T-helper 2 cell treated with Interferon-gamma antibody and Interleukin-4, amounts not matched to agents 5 μg/mL and 100 μg/mL, for 36 hours (primary cell): ENCODE results near the gene DENND1B.

Experiments used
- DNase-seq: peaks from one replicate; pipeline ENCODE4 v3.0.0; 2021; ENCODE audit warnings: low spot score
- H3K27ac Mint-ChIP-seq: one replicate; pipeline ENCODE4 v1.8.0; 2021; ENCODE audit warnings: mild to moderate bottlenecking, mixed read lengths
- H3K27me3 Mint-ChIP-seq: one replicate; pipeline ENCODE4 v1.8.0; 2021; ENCODE audit warnings: low read depth, mixed read lengths
- H3K36me3 Mint-ChIP-seq: one replicate; pipeline ENCODE4 v1.8.0; 2021; ENCODE audit warnings: low read depth, mixed read lengths
- H3K4me1 Mint-ChIP-seq: one replicate; pipeline ENCODE4 v1.8.0; 2021; ENCODE audit warnings: low read depth, mixed read lengths
- H3K4me3 Mint-ChIP-seq: one replicate; pipeline ENCODE4 v1.8.0; 2022; ENCODE audit warnings: mild to moderate bottlenecking, moderate library complexity, mixed read lengths
- H3K9me3 Mint-ChIP-seq: one replicate; pipeline ENCODE4 v1.8.0; 2021; ENCODE audit warnings: mixed read lengths

DENND1B gene

GRCh38 chr1:197775282-197776262 lies at the start of gene DENND1B:
Gene DENND1B, minus strand, starts transcription at chr1:197775480. Its CDS starts 325 bp downstream, at chr1:197775155.
- Mint-ChIP-seq H3K9me3 (peaks cover 9% of the 10 kb centered on the region), H3K27ac (peak within 1 kb of the TSS; percentile 99), H3K36me3 (peaks cover 31% of the 10 kb centered on the region), H3K4me3 (peak within 1 kb of the TSS; percentile 89), H3K4me1 (peaks cover 60% of the 10 kb centered on the region), H3K27me3 (no peaks in the 10 kb centered on the region)
- peak; percentile 86 for DNase-seq

GRCh38 chr1:197814306-197814705 lies 39.0 kb upstream of the DENND1B start:
- no peak overlapping the region for H3K27ac Mint-ChIP-seq
- no peaks in the 10 kb centered on the region for H3K4me1 Mint-ChIP-seq
- no peak for DNase-seq
- H3K36me3 Mint-ChIP-seq = no peaks in the 10 kb centered on the region
- no peak overlapping the region for H3K4me3 Mint-ChIP-seq
- H3K27me3 Mint-ChIP-seq = peaks cover 4% of the 10 kb centered on the region
- H3K9me3 Mint-ChIP-seq = peaks cover 4% of the 10 kb centered on the region

- H3K27me3 Mint-ChIP-seq = peaks cover 7% of the 10 kb centered on the region
- H3K4me1 Mint-ChIP-seq = peaks cover 1% of the 10 kb centered on the region
- peaks cover 4% of the 10 kb centered on the region for H3K9me3 Mint-ChIP-seq
Measured at GRCh38 chr1:197813741-197814140, 38.5 kb upstream of the DENND1B start.

GRCh38 chr1:197811769-197812168 lies 36.5 kb upstream of the DENND1B start:
- Mint-ChIP-seq H3K27me3 (peaks cover 9% of the 10 kb centered on the region), H3K36me3 (no peaks in the 10 kb centered on the region), H3K9me3 (peaks cover 4% of the 10 kb centered on the region), H3K4me1 (peaks cover 12% of the 10 kb centered on the region), H3K27ac (no peak overlapping the region), H3K4me3 (no peak overlapping the region)
- no peak for DNase-seq

More at GRCh38 chr1:197813741-197814140, 38.5 kb upstream of the DENND1B start:
- H3K27ac Mint-ChIP-seq = no peak overlapping the region
- no peaks in the 10 kb centered on the region for H3K36me3 Mint-ChIP-seq
- H3K4me3 Mint-ChIP-seq = no peak overlapping the region
- no peak for DNase-seq

- DNase-seq = no peak
- peaks cover 17% of the 10 kb centered on the region for H3K4me1 Mint-ChIP-seq
- no peak overlapping the region for H3K4me3 Mint-ChIP-seq
- H3K27ac Mint-ChIP-seq = no peak overlapping the region
- H3K9me3 Mint-ChIP-seq = peaks cover 4% of the 10 kb centered on the region
- H3K36me3 Mint-ChIP-seq = no peaks in the 10 kb centered on the region
- H3K27me3 Mint-ChIP-seq = peaks cover 9% of the 10 kb centered on the region
Measured at GRCh38 chr1:197810812-197811211, 35.5 kb upstream of the DENND1B start.

GRCh38 chr1:197808880-197809279 lies 33.6 kb upstream of the DENND1B start:
- no peak overlapping the region for H3K27ac Mint-ChIP-seq
- H3K36me3 Mint-ChIP-seq = no peaks in the 10 kb centered on the region
- peaks cover 4% of the 10 kb centered on the region for H3K9me3 Mint-ChIP-seq
- DNase-seq = no peak
- H3K4me3 Mint-ChIP-seq = no peak overlapping the region
- H3K4me1 Mint-ChIP-seq = peaks cover 17% of the 10 kb centered on the region
- H3K27me3 Mint-ChIP-seq = peaks cover 6% of the 10 kb centered on the region

- no peak for DNase-seq
- H3K27me3 Mint-ChIP-seq = peaks cover 6% of the 10 kb centered on the region
- H3K27ac Mint-ChIP-seq = no peak overlapping the region
- H3K4me3 Mint-ChIP-seq = no peak overlapping the region
- H3K4me1 Mint-ChIP-seq = peaks cover 17% of the 10 kb centered on the region
- H3K36me3 Mint-ChIP-seq = no peaks in the 10 kb centered on the region
- H3K9me3 Mint-ChIP-seq = peaks cover under 1% of the 10 kb centered on the region
Measured at GRCh38 chr1:197807739-197808453, 32.6 kb upstream of the DENND1B start.

GRCh38 chr1:197807216-197807615 lies 31.9 kb upstream of the DENND1B start:
- H3K27me3 Mint-ChIP-seq = peaks cover 6% of the 10 kb centered on the region
- no peak overlapping the region for H3K27ac Mint-ChIP-seq
- no peak overlapping the region for H3K4me3 Mint-ChIP-seq
- no peak for DNase-seq
- H3K9me3 Mint-ChIP-seq = peaks cover under 1% of the 10 kb centered on the region
- H3K36me3 Mint-ChIP-seq = no peaks in the 10 kb centered on the region
- peaks cover 17% of the 10 kb centered on the region for H3K4me1 Mint-ChIP-seq

GRCh38 chr1:197806718-197807117 lies 31.4 kb upstream of the DENND1B start:
- H3K9me3 Mint-ChIP-seq = peaks cover 6% of the 10 kb centered on the region
- H3K4me3 Mint-ChIP-seq = no peak overlapping the region
- no peak overlapping the region for H3K27ac Mint-ChIP-seq
- peaks cover 6% of the 10 kb centered on the region for H3K27me3 Mint-ChIP-seq
- H3K36me3 Mint-ChIP-seq = no peaks in the 10 kb centered on the region
- peaks cover 17% of the 10 kb centered on the region for H3K4me1 Mint-ChIP-seq
- DNase-seq = no peak

- peaks cover 3% of the 10 kb centered on the region for H3K27me3 Mint-ChIP-seq
- peaks cover 4% of the 10 kb centered on the region for H3K4me1 Mint-ChIP-seq
- DNase-seq = no peak
- H3K27ac Mint-ChIP-seq = no peak overlapping the region
- H3K9me3 Mint-ChIP-seq = peaks cover 35% of the 10 kb centered on the region
- no peak overlapping the region for H3K4me3 Mint-ChIP-seq
- H3K36me3 Mint-ChIP-seq = peaks cover 7% of the 10 kb centered on the region
Measured at GRCh38 chr1:197801684-197802083, 26.4 kb upstream of the DENND1B start.

GRCh38 chr1:197801111-197801482 lies 25.8 kb upstream of the DENND1B start:
- no peaks in the 10 kb centered on the region for H3K4me1 Mint-ChIP-seq
- no peak overlapping the region for H3K4me3 Mint-ChIP-seq
- DNase-seq = no peak
- H3K27me3 Mint-ChIP-seq = peaks cover 7% of the 10 kb centered on the region
- H3K36me3 Mint-ChIP-seq = peaks cover 12% of the 10 kb centered on the region
- no peak overlapping the region for H3K27ac Mint-ChIP-seq
- peaks cover 41% of the 10 kb centered on the region for H3K9me3 Mint-ChIP-seq

- DNase-seq = no peak
- Mint-ChIP-seq H3K4me3 (no peak overlapping the region), H3K27ac (no peak overlapping the region), H3K36me3 (peaks cover 12% of the 10 kb centered on the region), H3K27me3 (peaks cover 13% of the 10 kb centered on the region), H3K9me3 (peaks cover 46% of the 10 kb centered on the region), H3K4me1 (no peaks in the 10 kb centered on the region)
Measured at GRCh38 chr1:197800379-197801110, 25.3 kb upstream of the DENND1B start.

- H3K9me3 Mint-ChIP-seq = peaks cover 57% of the 10 kb centered on the region
- H3K4me1 Mint-ChIP-seq = no peaks in the 10 kb centered on the region
- no peak for DNase-seq
- peaks cover 19% of the 10 kb centered on the region for H3K27me3 Mint-ChIP-seq
- no peak overlapping the region for H3K27ac Mint-ChIP-seq
- peaks cover 12% of the 10 kb centered on the region for H3K36me3 Mint-ChIP-seq
- no peak overlapping the region for H3K4me3 Mint-ChIP-seq
Measured at GRCh38 chr1:197799271-197799670, 24.0 kb upstream of the DENND1B start.
